IPS-18c (cell line): ENCODE data around the gene EIF4G3.
"Not testable (repeated sequence)": the region's sequence is repeated elsewhere in the genome, so short reads cannot be mapped to it uniquely, and the experiment has no call there.

Source experiments
- H3K4me3 ChIP-seq: 2 replicates; pipeline ENCODE4 v1.7.0; 2013; ENCODE audit warnings: low read depth, mild to moderate bottlenecking, low read length, moderate library complexity; ENCODE audit not compliant: insufficient read depth
- H3K9me3 ChIP-seq: one replicate; pipeline ENCODE4 v1.6.1; 2013; ENCODE audit warnings: mild to moderate bottlenecking, low read length, moderate library complexity; ENCODE audit not compliant: control insufficient read depth, insufficient read depth

The EIF4G3 gene

DNA sequence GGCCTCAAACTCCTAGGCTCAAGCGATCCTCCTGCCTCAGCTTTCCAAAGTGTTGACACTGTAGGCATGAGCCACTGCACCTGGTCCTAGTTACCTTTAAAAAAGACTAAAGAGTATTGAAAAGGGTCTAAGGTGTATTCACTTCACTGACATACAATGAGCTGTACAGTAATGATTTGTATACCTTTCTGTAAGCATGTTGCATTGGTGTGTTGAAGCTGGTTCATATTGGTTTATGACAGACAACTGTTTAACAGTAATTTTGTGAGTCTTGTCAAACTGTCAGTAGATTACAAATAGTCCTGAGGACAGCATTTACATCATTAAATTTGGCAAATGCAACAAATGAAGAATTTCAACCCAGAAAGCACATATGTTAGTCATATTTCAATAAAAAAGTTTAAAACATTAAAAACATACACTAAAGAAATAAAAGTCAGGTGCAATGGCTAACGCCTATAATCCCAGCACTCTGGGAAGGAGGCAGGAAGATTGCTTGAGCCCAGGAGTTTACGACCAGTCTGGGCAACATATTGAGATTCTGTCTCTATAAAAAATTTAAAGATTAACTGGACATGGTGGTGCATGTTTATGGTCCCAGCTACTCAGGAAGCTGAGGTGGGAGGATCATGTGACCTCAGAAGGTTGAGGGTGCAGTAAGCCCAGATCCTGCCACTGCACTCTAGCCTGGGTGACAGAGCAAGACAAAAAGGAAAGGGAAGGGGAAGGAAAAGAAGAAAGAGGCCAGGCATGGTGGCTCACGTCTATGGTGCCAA lies 301.3 kb downstream of the EIF4G3 start:
- Histone ChIP-seq H3K9me3 (no peaks in the 10 kb centered on the region), H3K4me3 (no peak overlapping the region)

DNA sequence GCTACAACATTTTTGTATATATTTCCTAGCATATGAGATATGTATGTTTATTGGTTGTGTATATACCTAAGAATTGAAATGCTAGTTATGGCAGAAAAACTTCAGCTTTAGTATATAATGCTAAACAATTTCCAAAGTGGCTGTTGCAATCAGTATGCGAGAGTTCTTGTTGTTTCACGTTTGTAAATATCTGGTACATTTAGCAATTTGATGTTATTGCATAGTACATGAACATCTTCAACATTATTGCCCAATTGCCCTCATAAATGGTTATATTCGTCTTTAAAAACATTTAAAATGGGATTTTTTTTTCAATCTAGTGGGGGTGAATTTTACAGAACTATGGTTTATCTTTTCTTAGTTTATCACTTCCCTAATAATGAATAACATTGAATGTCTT lies 303.4 kb downstream of the EIF4G3 start:
- H3K4me3 ChIP-seq: no peak overlapping the region
- no peaks in the 10 kb centered on the region for H3K9me3 ChIP-seq

GRCh38 chr1:20871419-20871818 lies 305.3 kb downstream of the EIF4G3 start:
- Histone ChIP-seq H3K9me3 (no peaks in the 10 kb centered on the region), H3K4me3 (no peak overlapping the region)

DNA sequence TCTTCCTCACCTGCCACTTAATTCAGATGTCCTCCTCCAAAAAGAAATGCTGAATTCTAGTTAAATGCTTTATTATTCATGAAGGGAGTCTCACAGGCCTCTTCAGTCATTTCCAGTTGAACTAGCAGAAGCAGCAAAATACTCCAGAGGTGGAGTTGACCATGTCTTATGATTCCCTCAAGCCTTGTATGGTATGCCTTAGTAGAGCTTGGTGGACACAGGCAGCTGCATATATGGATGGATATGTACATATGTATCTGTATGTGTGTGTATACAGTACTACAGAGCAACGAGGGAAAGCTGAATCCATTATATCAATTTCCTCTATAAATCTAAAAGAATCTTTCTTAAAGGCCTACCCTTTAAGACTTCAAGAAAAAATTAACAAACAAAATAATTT lies 306.0 kb downstream of the EIF4G3 start:
- Histone ChIP-seq H3K9me3 (no peaks in the 10 kb centered on the region), H3K4me3 (no peak overlapping the region)

DNA sequence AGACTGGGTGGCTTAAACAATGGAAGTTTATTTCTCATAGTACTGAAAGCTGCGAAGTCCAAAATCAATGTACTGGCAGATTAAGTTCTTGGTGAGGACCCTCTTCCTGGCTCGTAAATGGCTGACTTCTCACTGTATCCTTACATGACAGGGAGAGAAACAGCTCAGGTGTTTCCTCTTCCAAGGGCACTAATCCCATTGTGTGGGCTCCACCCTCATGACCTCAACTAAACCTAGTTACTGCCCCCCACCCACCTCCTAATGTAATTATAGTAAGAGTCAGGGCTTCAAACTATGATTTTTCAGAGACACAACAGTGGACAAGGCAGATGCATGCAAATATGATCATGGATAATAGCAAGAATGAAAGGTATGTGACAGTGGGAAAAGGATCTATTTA lies 308.4 kb downstream of the EIF4G3 start:
- Histone ChIP-seq H3K9me3 (no peaks in the 10 kb centered on the region), H3K4me3 (no peak overlapping the region)

DNA sequence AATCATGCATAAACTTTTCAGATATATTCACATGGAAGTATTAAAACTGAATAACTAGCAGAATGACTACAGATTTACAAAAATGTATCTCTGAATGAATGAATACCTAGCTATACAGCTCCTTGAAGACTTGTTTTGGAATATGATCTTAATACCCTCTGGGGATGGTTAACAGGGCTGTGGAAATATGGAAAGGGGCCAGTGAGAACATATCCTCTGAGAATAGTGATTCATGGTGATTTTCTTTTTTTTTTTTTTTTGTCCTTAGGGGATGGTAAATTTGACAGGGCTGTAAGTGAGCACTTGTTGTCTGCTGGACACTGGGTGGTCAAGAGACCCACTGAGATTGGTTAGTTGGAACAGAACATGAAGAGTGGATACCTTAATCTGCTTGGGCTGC lies 308.9 kb downstream of the EIF4G3 start:
- no peak overlapping the region for H3K4me3 ChIP-seq

DNA sequence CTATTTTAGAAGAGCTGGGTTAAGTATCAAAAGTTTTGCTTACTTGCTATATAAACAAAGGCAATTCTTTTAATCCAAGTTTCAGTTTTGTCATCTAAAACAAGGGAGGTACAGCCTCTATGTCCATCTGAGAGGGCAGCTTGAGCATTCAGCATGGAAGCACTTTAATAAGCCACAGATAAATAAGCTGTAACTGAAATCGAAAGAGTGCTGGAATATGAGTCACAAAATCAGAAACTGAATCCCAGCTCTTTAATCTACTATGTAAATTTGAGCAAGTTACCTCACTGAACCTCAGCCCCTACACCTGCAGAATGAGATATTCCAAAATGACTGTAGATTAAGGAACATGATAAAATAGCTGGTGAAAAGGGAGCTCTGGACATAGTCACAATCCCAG lies 309.6 kb downstream of the EIF4G3 start:
- Histone ChIP-seq H3K4me3 (no peak overlapping the region), H3K9me3 (no peaks in the 10 kb centered on the region)

More for the DNA sequence above, 308.9 kb downstream of the EIF4G3 start:
- H3K9me3 ChIP-seq: no peaks in the 10 kb centered on the region

DNA sequence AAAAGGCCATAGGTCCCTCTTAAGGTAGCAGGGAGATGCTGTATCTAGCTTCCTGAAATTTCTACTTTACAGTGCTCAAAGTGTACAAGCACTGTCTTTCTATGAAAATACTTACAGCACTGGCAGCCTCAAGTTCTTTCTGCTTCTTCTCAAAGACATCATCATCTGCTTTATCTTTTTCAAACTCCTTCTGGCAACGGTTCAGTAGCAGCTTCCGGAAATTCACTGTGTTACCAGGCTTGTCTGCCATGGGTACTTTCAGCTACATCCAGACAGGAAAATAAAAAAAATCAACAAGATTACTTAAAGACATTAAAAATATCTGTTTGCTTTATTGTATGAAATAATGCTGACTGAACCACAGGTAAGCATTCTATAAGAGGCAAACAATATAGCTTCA lies 311.7 kb downstream of the EIF4G3 start:
- H3K9me3 ChIP-seq: no peaks in the 10 kb centered on the region

DNA sequence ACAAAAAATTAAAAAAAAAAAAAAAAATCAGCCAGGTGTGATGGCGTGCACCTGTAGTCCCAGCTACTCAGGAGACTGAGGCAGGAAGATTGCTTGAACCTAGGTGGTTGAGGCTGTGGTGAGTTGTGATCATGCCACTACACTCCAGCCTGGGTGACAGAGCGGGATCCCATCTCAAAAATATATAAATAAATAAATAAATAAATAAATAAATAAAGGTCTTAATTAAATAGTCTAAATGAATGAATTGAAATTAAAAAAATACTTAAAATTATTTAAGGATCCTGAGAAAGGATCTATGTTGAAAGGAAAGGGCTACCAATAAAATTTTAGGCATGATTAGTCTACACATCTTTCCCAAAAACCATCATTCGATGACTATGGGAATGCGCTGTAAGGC lies 322.2 kb downstream of the EIF4G3 start:
- H3K9me3 ChIP-seq: peaks cover 2% of the 10 kb centered on the region
- no peak overlapping the region for H3K4me3 ChIP-seq

More for the DNA sequence above, 311.7 kb downstream of the EIF4G3 start:
- H3K4me3 ChIP-seq: no peak overlapping the region

- not testable (repeated sequence) for H3K9me3 ChIP-seq, H3K4me3 ChIP-seq
Observed at GRCh38 chr1:20851791-20852190, 324.9 kb downstream of the EIF4G3 start.

DNA sequence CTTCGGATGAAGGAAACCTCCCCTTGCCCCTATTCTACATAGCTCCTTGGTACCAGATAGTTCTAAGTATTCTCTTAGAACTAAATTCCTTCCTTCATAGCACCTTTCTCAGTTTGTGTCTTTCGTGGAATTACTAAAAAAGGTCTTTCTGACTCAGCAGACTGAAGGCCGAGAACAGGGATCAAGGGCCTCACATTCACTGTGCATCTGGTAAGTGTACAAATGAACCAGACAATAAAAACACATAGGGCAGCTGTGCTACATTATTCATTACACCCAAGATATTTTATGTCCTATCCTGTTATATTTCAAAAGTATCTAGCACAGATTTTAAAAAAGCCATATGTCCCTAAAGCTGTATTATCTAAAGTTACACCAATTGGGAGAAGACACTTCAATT lies 326.7 kb downstream of the EIF4G3 start:
- H3K9me3 ChIP-seq: no peaks in the 10 kb centered on the region
- H3K4me3 ChIP-seq: no peak overlapping the region

DNA sequence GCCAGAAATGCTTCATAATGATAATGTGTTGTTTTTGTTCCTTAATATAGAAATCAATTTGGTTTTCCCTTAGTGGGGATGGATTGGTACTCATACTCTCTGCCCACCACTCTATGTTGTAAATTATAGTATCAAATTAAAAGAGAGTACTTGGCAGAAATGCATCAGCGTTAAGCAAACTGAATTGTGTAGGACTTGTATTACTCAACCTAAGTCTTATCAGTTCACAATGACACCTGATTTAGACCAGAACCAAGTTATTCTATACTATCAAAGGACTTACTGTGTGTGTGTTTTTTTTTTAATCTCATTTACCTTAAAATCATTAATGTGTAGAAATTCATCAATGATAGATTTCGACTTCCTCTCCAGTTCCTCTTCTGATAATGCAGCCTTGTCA lies 327.6 kb downstream of the EIF4G3 start:
- H3K4me3 ChIP-seq: no peak overlapping the region
- no peaks in the 10 kb centered on the region for H3K9me3 ChIP-seq

DNA sequence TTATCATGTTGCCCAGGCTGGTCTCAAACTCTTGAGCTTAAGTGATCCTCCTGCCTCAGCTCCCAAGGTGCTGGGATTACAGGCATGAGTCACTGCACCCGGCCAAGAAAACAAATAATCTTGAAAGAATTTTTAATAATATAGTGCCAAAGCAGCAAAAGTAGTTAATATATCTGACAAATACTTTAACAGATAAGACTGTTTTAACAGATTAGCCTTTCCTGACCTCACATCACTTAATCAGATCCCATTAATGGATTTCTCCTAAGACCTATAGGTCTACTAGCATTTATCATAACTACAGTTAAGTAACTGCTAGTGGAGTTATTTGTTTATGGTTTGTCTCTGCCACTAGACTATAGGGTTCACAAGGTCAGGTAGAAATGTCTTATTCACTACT lies 328.5 kb downstream of the EIF4G3 start:
- Histone ChIP-seq H3K9me3 (no peaks in the 10 kb centered on the region), H3K4me3 (no peak overlapping the region)

DNA sequence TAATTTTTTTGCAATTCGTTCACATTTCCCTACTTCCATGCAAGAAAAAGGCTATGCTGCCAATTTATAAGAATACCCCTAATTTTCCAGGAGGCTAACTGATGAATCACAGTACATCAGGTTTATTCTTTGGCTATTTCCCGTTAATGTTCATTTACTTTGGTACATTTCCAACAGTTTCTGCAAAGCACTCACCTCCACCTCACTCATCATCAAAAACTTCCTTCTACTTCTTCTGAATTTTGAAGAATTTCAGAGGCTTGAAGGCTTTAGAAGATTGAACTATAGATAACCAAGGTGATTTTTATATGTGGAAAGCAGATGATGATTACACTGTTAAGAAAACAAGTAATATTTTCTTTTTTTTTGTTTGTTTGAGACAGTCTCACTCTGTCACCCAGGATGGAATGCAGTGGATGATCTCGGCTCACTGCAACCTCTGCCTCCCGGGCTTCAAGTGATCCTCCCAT lies 329.1 kb downstream of the EIF4G3 start:
- Histone ChIP-seq H3K4me3 (no peak overlapping the region), H3K9me3 (no peaks in the 10 kb centered on the region)

GRCh38 chr1:20846461-20847374 lies 330.0 kb downstream of the EIF4G3 start:
- H3K9me3 ChIP-seq: no peaks in the 10 kb centered on the region
- H3K4me3 ChIP-seq: no peak overlapping the region

DNA sequence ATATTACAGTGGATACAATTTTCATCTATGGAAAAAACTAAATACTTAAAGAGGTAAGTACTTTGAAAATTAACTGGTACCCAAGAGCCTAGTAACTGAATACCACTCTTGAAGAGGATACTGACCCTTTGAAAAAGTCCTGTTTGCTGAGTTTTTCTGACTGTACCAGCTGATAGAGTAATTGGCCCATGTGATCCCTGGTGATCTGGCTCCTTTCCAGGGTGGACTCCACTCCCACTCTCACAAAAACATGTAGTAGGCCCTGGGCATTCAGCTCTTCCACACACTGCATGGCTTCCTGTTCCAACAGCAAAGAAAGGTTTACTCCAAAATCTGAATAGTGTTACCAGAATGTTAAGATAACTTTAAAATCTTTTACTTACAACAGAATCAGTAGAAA lies 336.0 kb downstream of the EIF4G3 start:
- Histone ChIP-seq H3K9me3 (peaks cover 2% of the 10 kb centered on the region), H3K4me3 (no peak overlapping the region)

DNA sequence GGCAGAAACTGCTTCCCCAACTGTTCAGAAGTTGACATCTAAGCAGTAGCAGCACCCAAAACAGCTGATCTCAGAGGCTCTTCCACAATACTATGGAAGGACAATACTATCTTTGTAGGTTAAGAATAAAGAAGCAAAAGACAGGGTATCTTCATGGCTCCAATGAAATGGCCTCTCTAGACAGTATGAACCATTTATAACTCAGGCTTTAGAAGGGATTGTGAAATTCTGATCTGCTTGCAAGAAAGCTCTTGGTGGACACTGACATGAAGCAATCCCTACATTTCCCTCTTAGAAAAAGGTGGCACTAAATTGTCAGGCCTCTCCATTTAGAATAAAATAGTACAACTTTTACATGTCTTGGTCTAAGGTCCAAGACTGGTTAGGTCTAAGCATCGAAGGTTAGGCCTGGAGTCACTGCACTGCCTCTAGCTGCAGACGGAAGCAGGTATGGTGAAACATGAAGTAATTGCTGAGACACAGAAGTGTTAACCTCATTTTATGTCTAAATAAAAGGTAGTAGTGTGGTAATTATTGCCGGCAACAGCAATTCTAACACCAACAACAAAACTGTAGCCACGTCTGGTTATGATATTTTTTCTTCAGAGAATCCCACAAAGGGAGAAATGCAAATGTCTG lies 339.0 kb downstream of the EIF4G3 start:
- Histone ChIP-seq H3K9me3 (peaks cover 2% of the 10 kb centered on the region), H3K4me3 (no peak overlapping the region)

GRCh38 chr1:20836230-20836629 lies 340.5 kb downstream of the EIF4G3 start:
- H3K9me3 ChIP-seq: peaks cover 2% of the 10 kb centered on the region
- no peak overlapping the region for H3K4me3 ChIP-seq
